ENCODE measurements around the gene SCAMP1. TPM values are rescaled to one million over a fixed set of nuclear protein-coding genes. Genes with fewer than 3 reads are reported as not detected.

The SCAMP1 gene
- total RNA-seq, 1 donor from 2014 or later, result 51.8 TPM

DNA sequence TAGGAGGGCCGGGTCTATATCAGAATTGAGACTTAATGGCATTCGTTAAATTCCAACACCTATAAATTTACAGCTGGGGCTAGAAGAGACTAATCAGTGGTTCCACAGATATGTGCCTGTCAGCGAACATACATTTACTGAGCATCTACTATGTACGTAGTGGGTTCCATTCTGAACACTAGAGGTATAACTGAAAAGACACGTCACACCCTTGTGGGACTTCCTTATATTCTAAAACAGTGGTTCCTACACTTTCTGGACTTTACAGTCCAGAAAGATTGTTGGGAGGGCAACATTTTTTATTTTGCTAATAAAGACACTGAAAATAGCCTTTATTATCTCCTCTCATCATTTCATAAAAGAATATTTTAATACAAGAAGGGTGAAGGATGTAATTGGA, 140.5 kb downstream of the SCAMP1 start:
- no peaks in the 10 kb centered on the region for H3K9me3 Mint-ChIP-seq (ENCODE audit: low read depth)
- H3K27me3 Mint-ChIP-seq (ENCODE audit: low read depth), result no peaks in the 10 kb centered on the region
- H3K4me1 Mint-ChIP-seq (ENCODE audit: low read depth), result peaks cover 90% of the 10 kb centered on the region
- no peak overlapping the region for H3K4me3 Mint-ChIP-seq (ENCODE audit: unreplicated experiment)
- peaks cover 4% of the 10 kb centered on the region for H3K36me3 Mint-ChIP-seq (ENCODE audit: low read depth)
- TF ChIP-seq, protein P1, sequence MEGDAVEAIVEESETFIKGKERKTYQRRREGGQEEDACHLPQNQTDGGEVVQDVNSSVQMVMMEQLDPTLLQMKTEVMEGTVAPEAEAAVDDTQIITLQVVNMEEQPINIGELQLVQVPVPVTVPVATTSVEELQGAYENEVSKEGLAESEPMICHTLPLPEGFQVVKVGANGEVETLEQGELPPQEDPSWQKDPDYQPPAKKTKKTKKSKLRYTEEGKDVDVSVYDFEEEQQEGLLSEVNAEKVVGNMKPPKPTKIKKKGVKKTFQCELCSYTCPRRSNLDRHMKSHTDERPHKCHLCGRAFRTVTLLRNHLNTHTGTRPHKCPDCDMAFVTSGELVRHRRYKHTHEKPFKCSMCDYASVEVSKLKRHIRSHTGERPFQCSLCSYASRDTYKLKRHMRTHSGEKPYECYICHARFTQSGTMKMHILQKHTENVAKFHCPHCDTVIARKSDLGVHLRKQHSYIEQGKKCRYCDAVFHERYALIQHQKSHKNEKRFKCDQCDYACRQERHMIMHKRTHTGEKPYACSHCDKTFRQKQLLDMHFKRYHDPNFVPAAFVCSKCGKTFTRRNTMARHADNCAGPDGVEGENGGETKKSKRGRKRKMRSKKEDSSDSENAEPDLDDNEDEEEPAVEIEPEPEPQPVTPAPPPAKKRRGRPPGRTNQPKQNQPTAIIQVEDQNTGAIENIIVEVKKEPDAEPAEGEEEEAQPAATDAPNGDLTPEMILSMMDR (IDR thresholded peaks at IDR 0.05), result no peak
- DNase-seq (ENCODE audit: low spot score), result no peak
- peak overlapping the region; percentile 88 for H3K27ac Mint-ChIP-seq (ENCODE audit: unreplicated experiment)

DNA sequence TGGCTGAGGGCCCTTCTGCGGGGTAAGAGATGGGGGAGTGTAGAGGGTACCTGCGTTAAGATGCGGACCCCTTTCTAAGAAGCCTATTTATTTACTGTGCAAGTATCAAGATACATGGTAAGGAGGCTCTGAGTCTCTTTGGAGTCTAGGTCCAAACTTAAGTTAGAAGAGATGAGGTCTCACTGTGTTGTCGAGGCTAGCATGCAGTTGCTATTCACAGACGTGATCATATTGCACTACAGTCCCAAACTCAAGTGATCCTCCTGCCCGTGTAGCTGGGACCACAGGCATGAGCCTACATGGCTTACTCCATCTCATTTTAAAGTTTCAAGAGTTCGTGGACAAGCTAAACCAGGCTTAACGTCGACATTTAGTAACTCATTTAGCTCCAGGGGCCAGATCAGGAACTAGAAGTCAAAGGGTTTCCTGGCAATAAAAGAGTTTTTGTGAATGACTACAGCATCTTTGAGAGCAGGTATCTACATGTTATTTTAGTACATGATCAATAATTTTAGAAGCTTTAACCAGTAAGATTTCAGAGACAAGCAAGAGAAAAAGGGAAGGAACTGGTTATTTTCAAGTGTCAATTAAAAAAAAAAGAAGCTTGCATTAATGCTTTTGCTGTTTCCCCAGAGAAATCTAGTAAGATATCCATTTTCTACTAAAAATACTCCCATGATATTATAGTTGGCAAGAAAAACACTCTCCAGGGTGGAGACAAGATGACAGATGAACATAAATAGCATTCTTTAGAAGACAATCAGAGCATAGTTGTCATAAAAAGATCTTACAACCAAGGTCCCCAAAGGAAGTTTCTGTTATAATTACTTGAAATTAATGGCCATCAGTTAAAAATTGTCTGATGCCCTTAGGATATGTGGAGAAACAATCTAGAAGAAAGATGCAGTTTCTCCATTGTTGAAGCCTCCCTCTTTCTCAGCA, 141.3 kb downstream of the SCAMP1 start:
- TF ChIP-seq, protein P1 (IDR thresholded peaks at IDR 0.05), result no peak
- no peaks in the 10 kb centered on the region for H3K27me3 Mint-ChIP-seq (ENCODE audit: low read depth)
- H3K4me1 Mint-ChIP-seq (ENCODE audit: low read depth), result peaks cover 90% of the 10 kb centered on the region
- peaks cover 4% of the 10 kb centered on the region for H3K36me3 Mint-ChIP-seq (ENCODE audit: low read depth)
- peak overlapping the region; percentile 35 for H3K4me3 Mint-ChIP-seq (ENCODE audit: unreplicated experiment)
- peak overlapping the region; percentile 88 for H3K27ac Mint-ChIP-seq (ENCODE audit: unreplicated experiment)
- DNase-seq (ENCODE audit: low spot score), result no peak
- no peaks in the 10 kb centered on the region for H3K9me3 Mint-ChIP-seq (ENCODE audit: low read depth)

DNA sequence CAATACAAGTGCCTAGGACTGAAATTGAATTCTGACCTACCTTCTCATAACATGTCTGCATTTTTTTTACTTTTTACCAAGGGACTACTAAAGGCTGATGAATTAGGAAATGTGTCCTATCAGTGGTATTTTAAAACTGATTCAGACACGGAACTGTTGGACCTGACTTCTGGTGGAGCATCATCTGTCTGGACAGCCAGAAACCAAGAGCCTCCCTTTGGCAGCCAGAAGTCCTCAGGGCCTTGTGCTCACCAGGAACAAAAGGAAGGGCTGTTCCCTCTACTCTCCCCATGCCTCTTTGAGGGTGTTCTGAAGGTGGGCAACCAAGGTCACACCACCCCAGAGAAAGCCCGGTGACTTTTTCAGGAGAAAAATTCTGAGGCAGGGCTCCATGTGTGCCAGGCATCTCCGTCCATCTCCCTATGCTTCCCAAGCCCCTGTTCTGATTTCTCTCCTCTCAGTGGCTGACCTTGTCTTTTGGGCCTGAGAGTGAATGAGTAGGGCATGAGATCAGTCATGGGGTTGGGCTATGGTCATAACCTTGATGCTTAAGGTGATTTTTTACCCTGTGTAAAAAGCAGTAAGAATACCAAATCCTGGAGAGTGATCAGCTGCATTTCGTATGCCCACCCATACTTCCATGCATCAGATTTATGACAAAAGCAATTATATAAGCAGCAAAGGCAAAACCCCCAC, 143.7 kb downstream of the SCAMP1 start:
- DNase-seq (ENCODE audit: low spot score), result peak; percentile 14
- TF ChIP-seq, protein P1 (IDR thresholded peaks at IDR 0.05), result no peak
- Mint-ChIP-seq H3K9me3 (ENCODE audit: low read depth) (no peaks in the 10 kb centered on the region), H3K36me3 (ENCODE audit: low read depth) (peaks cover 3% of the 10 kb centered on the region), H3K27ac (ENCODE audit: unreplicated experiment) (peak overlapping the region; percentile 97), H3K4me1 (ENCODE audit: low read depth) (peaks cover 92% of the 10 kb centered on the region), H3K4me3 (ENCODE audit: unreplicated experiment) (no peak overlapping the region), H3K27me3 (ENCODE audit: low read depth) (no peaks in the 10 kb centered on the region)

GRCh38 chr5:78504704-78505677, 144.6 kb downstream of the SCAMP1 start:
- Mint-ChIP-seq H3K4me1 (ENCODE audit: low read depth) (peaks cover 91% of the 10 kb centered on the region), H3K4me3 (ENCODE audit: unreplicated experiment) (peak overlapping the region; percentile 49)

More at GRCh38 chr5:78504704-78505677, 144.6 kb downstream of the SCAMP1 start:
- H3K27me3 Mint-ChIP-seq (ENCODE audit: low read depth), result no peaks in the 10 kb centered on the region
- TF ChIP-seq, protein P1 (IDR thresholded peaks at IDR 0.05), result no peak
- H3K27ac Mint-ChIP-seq (ENCODE audit: unreplicated experiment), result peak overlapping the region; percentile 97
- peaks cover 1% of the 10 kb centered on the region for H3K36me3 Mint-ChIP-seq (ENCODE audit: low read depth)
- no peaks in the 10 kb centered on the region for H3K9me3 Mint-ChIP-seq (ENCODE audit: low read depth)
- peak; percentile 75 for DNase-seq (ENCODE audit: low spot score)
